ENCODE data around the gene LRRC8E.

- TF ChIP-seq POLR2A (IDR thresholded peaks at IDR 0.05; ENCODE audit: low read length) = no peak
- TF ChIP-seq GATA1 (IDR thresholded peaks at IDR 0.05; ENCODE audit: low read depth, low read length) = no peak
These were observed 7.3 kb downstream of the LRRC8E start for GRCh38 chr19:7895565-7895964.

All from erythroblast (primary cell).